Neural crest cell (in vitro differentiated cells): ENCODE data around the gene UGT1A5. TPM values are rescaled to one million over a fixed set of nuclear protein-coding genes. Genes with fewer than 3 reads are reported as not detected.

Experiments used
- DNase-seq: peaks from one replicate; pipeline ENCODE4 v3.0.0; 2021; ENCODE audit warnings: low read depth, mixed read lengths, low spot score
- H3K27ac Mint-ChIP-seq: one replicate; pipeline ENCODE4 v1.8.0; 2021; ENCODE audit warnings: mild to moderate bottlenecking, mixed read lengths; ENCODE audit not compliant: unreplicated experiment
- H3K27me3 Mint-ChIP-seq: 2 replicates; pipeline ENCODE4 v1.8.0; 2021; ENCODE audit warnings: low read depth, mild to moderate bottlenecking, mixed read lengths
- H3K36me3 Mint-ChIP-seq: 2 replicates; pipeline ENCODE4 v1.8.0; 2021; ENCODE audit warnings: low read depth, mild to moderate bottlenecking, mixed read lengths
- H3K4me1 Mint-ChIP-seq: 2 replicates; pipeline ENCODE4 v1.8.0; 2021; ENCODE audit warnings: mixed read lengths
- H3K4me3 Mint-ChIP-seq: one replicate; pipeline ENCODE4 v1.8.0; 2021; ENCODE audit warnings: mild to moderate bottlenecking, mixed read lengths
- H3K9me3 Mint-ChIP-seq: 2 replicates; pipeline ENCODE4 v1.8.0; 2021; ENCODE audit warnings: mixed read lengths
- CTCF ChIP-seq: fragments of 200-600 bp; sonication (generic); conservative IDR thresholded peaks from 2 replicates; pipeline ENCODE4 v1.5.0; 2021; ENCODE audit warnings: antibody characterized with exemption, mild to moderate bottlenecking
- total RNA-seq: library from RNA; stranded (reverse); gene quantifications from 2 replicates; pipeline ENCODE4 v1.2.1, GENCODE V29; 2021

Gene UGT1A5
- total RNA-seq, 1 donor from 2014 or later = not detected

- no peak for DNase-seq
- no peak for TF ChIP-seq CTCF
- Mint-ChIP-seq H3K4me3 (no peak overlapping the region), H3K9me3 (no peaks in the 10 kb centered on the region), H3K36me3 (no peaks in the 10 kb centered on the region), H3K4me1 (no peaks in the 10 kb centered on the region), H3K27me3 (no peaks in the 10 kb centered on the region), H3K27ac (no peak overlapping the region)
Measured at GRCh38 chr2:233810385-233810784, 97.7 kb downstream of the UGT1A5 start.

- peaks cover 2% of the 10 kb centered on the region for H3K4me1 Mint-ChIP-seq
- H3K27me3 Mint-ChIP-seq = no peaks in the 10 kb centered on the region
- no peak overlapping the region for H3K4me3 Mint-ChIP-seq
- H3K9me3 Mint-ChIP-seq = no peaks in the 10 kb centered on the region
- DNase-seq = no peak
- H3K27ac Mint-ChIP-seq = no peak overlapping the region
- no peak for TF ChIP-seq CTCF
- no peaks in the 10 kb centered on the region for H3K36me3 Mint-ChIP-seq
Measured at GRCh38 chr2:233811087-233811486, 98.4 kb downstream of the UGT1A5 start.

- peaks cover 8% of the 10 kb centered on the region for H3K4me1 Mint-ChIP-seq
- H3K27ac Mint-ChIP-seq = no peak overlapping the region
- no peak overlapping the region for H3K4me3 Mint-ChIP-seq
- no peak for DNase-seq
- no peaks in the 10 kb centered on the region for H3K9me3 Mint-ChIP-seq
- H3K27me3 Mint-ChIP-seq = no peaks in the 10 kb centered on the region
- no peak for TF ChIP-seq CTCF
- no peaks in the 10 kb centered on the region for H3K36me3 Mint-ChIP-seq
Measured at GRCh38 chr2:233811732-233812131, 99.0 kb downstream of the UGT1A5 start.

- Mint-ChIP-seq H3K27ac (no peak overlapping the region), H3K9me3 (no peaks in the 10 kb centered on the region), H3K4me1 (peaks cover 12% of the 10 kb centered on the region), H3K4me3 (no peak overlapping the region), H3K36me3 (no peaks in the 10 kb centered on the region), H3K27me3 (no peaks in the 10 kb centered on the region)
- TF ChIP-seq CTCF = no peak
- no peak for DNase-seq
Measured at GRCh38 chr2:233813236-233814055, 100.7 kb downstream of the UGT1A5 start.

- no peak for TF ChIP-seq CTCF
- H3K4me3 Mint-ChIP-seq = no peak overlapping the region
- no peak overlapping the region for H3K27ac Mint-ChIP-seq
- no peaks in the 10 kb centered on the region for H3K27me3 Mint-ChIP-seq
- H3K4me1 Mint-ChIP-seq = peaks cover 12% of the 10 kb centered on the region
- H3K36me3 Mint-ChIP-seq = no peaks in the 10 kb centered on the region
- no peak for DNase-seq
- H3K9me3 Mint-ChIP-seq = no peaks in the 10 kb centered on the region
Measured at GRCh38 chr2:233814056-233814835, 101.5 kb downstream of the UGT1A5 start.
